Stimulated activated naive CD8-positive, alpha-beta T cell treated with anti-CD3 and anti-CD28 coated beads, Interleukin-15, amount 100 ng/mL, for 72 hours (primary cell): ENCODE results near the gene RREB1.
A peak's percentile ranks its signal among the peaks of the same experiment; 100 is the strongest.

Experiments
- ATAC-seq: fragments of 150-1000 bp; cut with Tn5 transposase; 2 replicates; pipeline ENCODE4 v1.10.0; 2021; ENCODE audit warnings: mild to moderate bottlenecking, moderate library complexity
- DNase-seq, 2 donors: peaks; one replicate each; pipeline ENCODE4 v3.0.0; 2021 to 2022
- H3K27ac Mint-ChIP-seq, 2 donors: one replicate each; pipeline ENCODE4 v1.8.0; 2022; ENCODE audit warnings: mild to moderate bottlenecking in 2 of 2, mixed read lengths in 2 of 2, moderate library complexity in 2 of 2
- H3K27me3 Mint-ChIP-seq: one replicate; pipeline ENCODE4 v1.8.0; 2022; ENCODE audit warnings: mixed read lengths
- H3K4me1 Mint-ChIP-seq: one replicate; pipeline ENCODE4 v1.8.0; 2022; ENCODE audit warnings: mild to moderate bottlenecking, mixed read lengths
- H3K4me3 Mint-ChIP-seq, 2 donors: one replicate each; pipeline ENCODE4 v1.8.0; 2022; ENCODE audit warnings: mild to moderate bottlenecking in 2 of 2, mixed read lengths in 2 of 2, moderate library complexity in 1 of 2
- H3K9me3 Mint-ChIP-seq, 2 donors: one replicate each; pipeline ENCODE4 v1.8.0; 2022; ENCODE audit warnings: mixed read lengths in 2 of 2

Gene RREB1

DNA sequence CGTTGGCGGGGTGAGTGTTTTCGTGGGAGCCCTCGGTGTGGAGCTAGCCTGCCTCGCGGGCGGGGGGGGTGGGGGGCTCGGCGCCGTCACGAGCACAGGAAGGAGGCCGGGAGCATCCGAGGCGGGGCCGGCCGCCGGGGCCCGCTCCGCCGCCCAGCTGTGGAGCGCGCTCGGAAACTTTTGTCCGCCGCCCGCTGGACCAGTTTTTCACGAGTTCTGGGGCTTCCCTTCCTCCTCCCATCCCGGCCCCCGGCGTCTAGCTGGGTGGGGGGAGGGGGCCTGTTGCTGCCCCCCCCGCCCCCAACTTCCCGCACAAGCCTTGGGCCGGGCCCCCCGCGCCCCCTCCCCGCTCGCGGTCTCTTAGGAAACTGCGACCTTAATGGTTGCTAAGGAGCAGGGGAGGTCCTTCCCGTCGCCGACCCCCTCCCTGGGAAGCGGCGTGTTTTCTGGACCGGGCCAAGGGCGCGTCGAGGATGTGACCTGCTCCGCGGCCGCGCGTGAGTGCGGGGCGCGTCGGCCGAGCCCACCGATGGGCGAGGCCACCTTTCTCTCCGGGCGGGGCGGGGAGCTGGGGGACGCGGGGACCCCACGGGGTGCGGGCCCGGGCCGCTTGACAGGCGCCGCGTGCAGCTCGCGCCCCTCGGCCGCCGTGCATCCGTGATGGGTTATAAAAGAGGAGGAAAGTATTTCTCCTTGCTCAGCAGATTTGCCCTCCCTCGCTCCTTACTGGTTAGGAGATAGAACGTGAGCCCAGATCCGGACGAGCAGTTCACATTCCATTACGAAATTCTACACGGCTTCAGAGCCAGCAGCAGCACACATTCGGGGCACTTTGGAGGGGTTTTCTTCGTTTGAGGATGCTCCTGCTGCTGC lies 1.4 kb downstream of the RREB1 start:
- Mint-ChIP-seq H3K27ac (peak overlapping the region; percentile 90 to 91), H3K4me3 (peak overlapping the region; percentile 89 to 92), H3K27me3 (no peaks in the 10 kb centered on the region), H3K4me1 (peaks cover 51% of the 10 kb centered on the region), H3K9me3 (no peaks in the 10 kb centered on the region)
- ATAC-seq, result peak; percentile 18
- peak in 1 of 2 donors; percentile 42 for DNase-seq

DNA sequence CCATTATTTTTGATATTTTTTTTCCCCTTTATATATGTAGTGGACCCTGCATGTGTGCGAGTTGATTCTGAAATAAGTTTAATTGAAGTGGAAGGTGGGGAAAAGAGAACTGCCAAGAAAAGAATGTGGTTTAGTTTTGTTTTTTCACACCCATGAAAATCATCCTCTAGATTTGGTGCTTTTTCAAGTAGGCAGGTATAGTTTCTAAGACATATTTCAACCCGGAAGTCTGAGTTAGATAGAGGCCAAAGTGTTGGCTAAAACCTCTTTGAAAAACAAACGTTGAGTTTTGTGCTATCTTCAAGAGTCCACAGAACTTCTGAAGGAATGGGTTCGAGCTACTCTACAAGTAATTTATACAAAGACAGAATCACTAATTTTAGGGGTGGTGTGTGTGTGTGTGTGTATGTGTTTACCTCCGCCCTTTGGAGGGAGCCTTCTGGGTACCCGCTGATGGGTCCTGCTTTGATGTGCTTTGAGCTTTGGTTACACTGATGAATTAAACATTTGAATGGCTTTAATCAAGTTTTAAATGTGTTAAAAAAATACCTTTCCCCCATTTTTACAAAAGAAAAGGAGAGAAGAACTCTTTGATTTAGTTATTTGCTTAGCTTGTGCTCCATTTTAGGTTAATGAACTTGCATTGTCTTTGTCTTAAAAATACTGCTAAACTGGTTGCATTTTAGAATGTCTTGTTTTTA lies 2.5 kb downstream of the RREB1 start:
- DNase-seq (no peak), ATAC-seq (no peak)
- Mint-ChIP-seq H3K9me3 (no peaks in the 10 kb centered on the region), H3K4me1 (peaks cover 61% of the 10 kb centered on the region), H3K27ac (peak overlapping the region; percentile 90 to 91), H3K4me3 (peak overlapping the region; percentile 89 to 92), H3K27me3 (no peaks in the 10 kb centered on the region)

DNA sequence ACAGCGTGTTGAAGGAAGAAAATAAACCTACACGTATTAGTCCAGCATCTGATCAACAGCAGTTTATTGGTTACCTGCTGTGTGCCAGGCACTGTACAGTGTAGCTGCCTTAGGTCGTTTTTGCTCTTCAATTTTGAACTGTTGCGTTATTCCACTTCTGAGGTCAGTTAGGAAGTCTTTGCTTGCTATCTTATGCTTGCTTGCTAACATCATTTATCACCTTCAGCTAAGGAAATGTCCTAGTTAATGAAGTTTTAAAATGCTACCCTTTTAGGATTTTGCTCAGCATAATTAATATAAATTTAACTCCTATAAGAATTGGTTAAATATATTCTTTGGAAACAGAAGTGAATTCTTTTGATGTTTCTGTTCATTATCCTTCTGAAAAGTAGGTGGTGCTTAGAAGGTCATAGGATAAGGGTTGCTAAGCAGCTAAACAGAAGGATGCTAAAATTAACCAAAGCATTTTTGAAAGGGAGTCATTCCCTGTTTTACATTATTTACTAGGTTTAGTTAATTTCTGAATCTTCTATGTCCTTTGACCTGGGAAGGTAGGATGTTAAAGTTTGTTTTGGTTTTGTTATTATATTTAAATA lies 3.4 kb downstream of the RREB1 start:
- H3K27ac Mint-ChIP-seq, result no peak overlapping the region
- DNase-seq (no peak), ATAC-seq (no peak)

DNA sequence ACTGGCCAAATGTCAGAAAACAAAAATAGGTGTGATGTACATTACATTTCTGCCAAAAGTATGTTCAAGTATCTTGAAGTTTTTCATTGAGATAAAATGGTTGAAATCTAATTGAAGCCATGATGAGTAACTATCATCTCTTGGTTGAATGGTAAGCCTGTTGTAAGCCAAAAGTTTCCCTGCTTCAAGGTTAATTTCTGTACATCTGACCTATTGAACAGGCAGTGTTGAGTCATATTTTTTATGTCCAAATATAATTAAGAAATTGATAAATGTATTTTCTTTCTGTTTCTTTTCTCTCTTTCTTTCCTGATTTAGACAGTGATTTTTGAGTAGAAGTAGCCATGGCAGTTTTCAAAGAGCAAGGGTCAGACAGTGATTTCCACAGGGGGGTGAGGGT lies 4.4 kb downstream of the RREB1 start:
- no peak overlapping the region for H3K27ac Mint-ChIP-seq

More for the DNA sequence above, 3.4 kb downstream of the RREB1 start:
- Mint-ChIP-seq H3K9me3 (no peaks in the 10 kb centered on the region), H3K4me1 (peaks cover 67% of the 10 kb centered on the region), H3K27me3 (no peaks in the 10 kb centered on the region), H3K4me3 (peak overlapping the region in 1 of 2 donors; percentile 89)

DNA sequence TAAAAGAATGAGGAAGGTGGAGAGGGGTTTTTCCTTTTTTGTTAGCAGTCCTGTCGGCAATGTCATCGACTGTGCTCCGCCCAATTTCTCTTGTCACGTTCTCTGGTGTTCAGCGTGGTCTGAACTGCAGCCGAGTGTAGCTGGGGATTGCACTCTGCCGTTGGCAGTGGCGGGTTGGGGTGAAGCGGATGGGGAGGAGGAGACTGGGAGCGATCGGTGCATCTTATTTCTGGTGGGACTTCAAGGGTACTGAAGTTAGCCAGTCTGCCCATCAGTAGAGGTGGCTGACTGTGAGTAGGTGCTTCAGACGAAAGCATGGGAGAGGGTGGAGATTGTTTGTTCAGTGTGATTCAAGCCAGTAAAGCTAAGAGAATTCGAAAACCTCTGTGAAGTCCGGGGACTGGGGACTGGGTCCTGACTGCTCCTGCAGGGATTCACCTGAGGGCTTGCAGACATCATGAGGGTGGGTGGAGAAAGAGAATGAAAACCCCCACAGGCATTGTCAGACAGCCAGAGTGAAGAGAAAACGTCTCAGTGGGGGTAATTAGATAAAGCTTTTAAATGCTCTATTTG lies 5.1 kb downstream of the RREB1 start:
- ATAC-seq, result peak; percentile 58
- Mint-ChIP-seq H3K9me3 (no peaks in the 10 kb centered on the region), H3K4me1 (peaks cover 68% of the 10 kb centered on the region)

More for the DNA sequence above, 4.4 kb downstream of the RREB1 start:
- DNase-seq, result no peak
- Mint-ChIP-seq H3K27me3 (no peaks in the 10 kb centered on the region), H3K9me3 (no peaks in the 10 kb centered on the region), H3K4me1 (peaks cover 68% of the 10 kb centered on the region), H3K4me3 (peak overlapping the region; percentile 78 to 79)
- ATAC-seq, result no peak

DNA sequence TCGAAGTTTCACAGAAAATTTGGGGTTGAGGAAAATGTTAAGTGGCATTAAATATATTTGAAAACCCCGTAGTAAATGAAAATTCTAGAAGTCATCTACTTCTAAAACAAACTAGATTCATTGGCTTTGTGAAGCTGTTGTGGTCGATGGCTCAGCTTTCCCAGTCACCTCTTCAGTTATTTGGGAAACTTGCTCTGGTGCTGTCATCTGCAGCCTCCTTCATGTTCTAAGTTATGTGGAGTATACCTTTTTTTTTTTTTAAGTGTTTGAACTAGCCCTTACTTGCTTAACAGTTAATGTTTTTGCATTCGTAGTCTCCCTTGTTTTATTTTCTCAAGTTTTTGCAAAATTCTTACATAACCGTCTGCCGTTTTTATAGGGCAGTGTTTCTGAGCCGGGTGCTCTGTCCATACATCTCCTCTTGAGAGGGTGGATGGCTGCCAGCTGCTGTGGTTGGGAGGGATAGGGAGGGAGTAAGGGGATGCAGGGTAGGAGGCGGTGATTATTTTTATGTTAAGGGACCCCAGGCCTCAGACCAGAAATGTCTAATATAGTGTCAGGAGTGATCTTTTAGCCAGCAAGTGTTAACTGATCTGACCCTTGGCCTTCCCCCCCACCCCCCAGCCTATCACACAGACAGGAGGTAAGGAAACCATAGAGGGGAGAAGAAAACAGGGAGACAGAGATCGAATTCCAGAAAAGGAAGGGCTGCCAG lies 7.1 kb downstream of the RREB1 start:
- Mint-ChIP-seq H3K4me3 (peak overlapping the region in 1 of 2 donors; percentile 65), H3K27ac (no peak overlapping the region), H3K4me1 (peaks cover 71% of the 10 kb centered on the region), H3K27me3 (no peaks in the 10 kb centered on the region), H3K9me3 (no peaks in the 10 kb centered on the region)
- ATAC-seq (no peak), DNase-seq (no peak)

More for the DNA sequence above, 5.1 kb downstream of the RREB1 start:
- H3K27me3 Mint-ChIP-seq, result no peaks in the 10 kb centered on the region
- peak overlapping the region; percentile 78 to 79 for H3K4me3 Mint-ChIP-seq
- peak overlapping the region in 1 of 2 donors; percentile 2 for H3K27ac Mint-ChIP-seq
- peak; percentile 27 to 45 for DNase-seq

DNA sequence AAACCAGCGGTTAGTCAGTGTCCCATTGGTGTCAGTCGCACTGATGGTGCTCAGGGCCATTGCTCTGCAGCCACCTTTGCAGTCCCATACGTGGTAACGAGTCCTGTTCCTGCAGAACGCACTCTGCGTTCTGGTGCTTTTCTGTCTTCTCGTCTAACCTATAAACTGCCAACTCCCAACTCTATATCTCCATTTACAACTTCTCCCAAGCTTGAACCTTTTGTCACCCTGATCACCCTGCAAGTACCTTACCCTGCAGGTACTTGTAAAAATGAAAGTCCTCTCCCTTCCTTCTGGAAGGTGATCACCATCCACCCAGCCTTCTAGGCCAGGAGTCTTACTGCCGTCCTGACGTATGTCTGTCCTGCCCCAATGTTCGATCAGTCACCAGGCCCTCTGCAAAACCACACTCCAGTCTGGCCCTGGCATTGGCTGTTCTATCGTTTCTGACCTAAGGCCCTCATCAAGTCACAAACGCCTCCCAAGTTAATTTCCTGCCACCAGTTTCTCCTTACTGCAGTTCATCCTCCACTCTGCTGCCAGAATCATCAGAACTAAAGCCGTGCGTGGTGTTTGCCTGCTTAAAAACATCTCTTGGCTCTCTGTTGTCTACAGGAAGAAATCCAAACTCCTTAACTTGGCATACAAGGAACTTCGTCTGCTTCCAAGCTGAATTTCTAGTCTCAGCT lies 7.9 kb downstream of the RREB1 start:
- no peak for DNase-seq
- peak overlapping the region; percentile 2 to 66 for H3K27ac Mint-ChIP-seq
- peaks cover 63% of the 10 kb centered on the region for H3K4me1 Mint-ChIP-seq

DNA sequence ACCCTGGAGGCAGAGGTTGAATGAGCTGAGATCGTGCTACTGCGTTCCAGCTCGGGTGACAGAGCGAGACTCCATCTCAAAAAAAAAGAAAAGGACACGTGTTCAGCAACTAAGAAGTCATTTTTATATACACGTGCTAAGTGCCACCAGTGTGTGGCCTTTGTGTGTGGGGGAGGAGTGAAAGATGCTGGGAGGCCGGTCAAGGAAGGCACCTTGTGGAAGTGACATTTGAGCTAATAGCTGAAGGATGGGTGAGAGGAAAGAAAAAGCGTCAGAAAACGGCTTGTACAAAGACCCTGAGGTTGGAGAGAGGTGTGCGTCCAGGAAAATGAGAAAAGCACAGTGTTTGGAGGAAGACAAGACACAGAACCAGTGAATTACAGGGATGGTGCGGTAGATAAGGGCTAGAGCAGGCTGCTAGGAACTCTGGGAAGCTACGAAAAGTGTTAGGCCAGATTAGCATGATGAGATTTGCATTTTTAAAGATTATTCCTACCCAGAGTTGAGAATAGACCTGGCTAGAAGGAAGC lies 11.6 kb downstream of the RREB1 start:
- H3K27me3 Mint-ChIP-seq, result no peaks in the 10 kb centered on the region
- no peak overlapping the region for H3K4me3 Mint-ChIP-seq
- H3K27ac Mint-ChIP-seq, result no peak overlapping the region
- DNase-seq, result no peak
- peaks cover 42% of the 10 kb centered on the region for H3K4me1 Mint-ChIP-seq
- H3K9me3 Mint-ChIP-seq, result no peaks in the 10 kb centered on the region
- no peak for ATAC-seq

More for the DNA sequence above, 7.9 kb downstream of the RREB1 start:
- no peaks in the 10 kb centered on the region for H3K27me3 Mint-ChIP-seq
- no peak for ATAC-seq
- H3K9me3 Mint-ChIP-seq, result no peaks in the 10 kb centered on the region
- H3K4me3 Mint-ChIP-seq, result peak overlapping the region; percentile 2 to 65

DNA sequence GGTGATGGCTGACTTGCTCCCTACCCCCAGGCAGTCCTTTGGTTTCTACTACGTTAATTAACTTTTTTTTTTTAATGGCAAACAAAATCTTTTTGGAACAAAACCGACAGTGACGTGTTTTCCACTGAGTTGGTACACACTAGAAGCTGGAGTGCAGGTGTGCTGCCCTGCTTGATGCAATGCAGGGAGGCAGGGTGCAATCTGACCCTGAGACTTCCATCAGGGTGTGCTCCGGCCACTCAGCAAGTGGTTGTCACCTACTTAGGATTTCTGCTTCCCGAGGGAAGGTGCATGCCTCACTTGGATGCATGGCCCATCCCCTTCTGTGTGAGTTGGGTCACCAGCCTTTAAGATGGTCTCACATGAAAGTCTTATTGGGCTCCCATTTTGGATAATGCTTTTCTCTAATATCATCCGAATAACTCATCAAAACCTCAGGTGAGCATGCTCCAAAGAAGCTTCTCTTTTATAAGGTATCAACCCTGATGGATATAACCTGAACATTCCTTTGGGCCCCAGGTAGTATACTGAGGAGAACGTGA lies 14.0 kb downstream of the RREB1 start:
- Mint-ChIP-seq H3K27ac (no peak overlapping the region), H3K9me3 (no peaks in the 10 kb centered on the region), H3K27me3 (no peaks in the 10 kb centered on the region), H3K4me1 (peaks cover 40% of the 10 kb centered on the region), H3K4me3 (no peak overlapping the region)
- DNase-seq (no peak), ATAC-seq (no peak)

DNA sequence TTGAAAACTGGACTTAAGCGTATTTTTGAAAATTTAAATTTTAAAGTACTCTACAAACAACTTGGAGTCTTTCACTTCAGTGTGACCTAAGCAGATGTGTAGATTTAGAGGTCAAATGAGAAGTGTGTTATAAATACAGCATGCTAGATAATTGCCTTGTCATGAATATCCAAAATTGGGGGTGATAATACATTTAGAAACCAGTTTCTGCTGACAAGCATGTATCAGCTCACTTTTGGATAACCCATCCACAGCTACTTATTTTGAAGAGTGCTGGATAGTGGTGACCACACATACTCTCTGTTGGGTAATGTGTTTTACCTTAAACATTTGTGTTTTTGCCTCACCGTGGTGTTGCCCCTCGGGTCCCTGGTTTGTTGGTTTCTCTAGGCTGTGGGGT lies 14.9 kb downstream of the RREB1 start:
- H3K4me3 Mint-ChIP-seq, result no peak overlapping the region
- H3K27me3 Mint-ChIP-seq, result no peaks in the 10 kb centered on the region

DNA sequence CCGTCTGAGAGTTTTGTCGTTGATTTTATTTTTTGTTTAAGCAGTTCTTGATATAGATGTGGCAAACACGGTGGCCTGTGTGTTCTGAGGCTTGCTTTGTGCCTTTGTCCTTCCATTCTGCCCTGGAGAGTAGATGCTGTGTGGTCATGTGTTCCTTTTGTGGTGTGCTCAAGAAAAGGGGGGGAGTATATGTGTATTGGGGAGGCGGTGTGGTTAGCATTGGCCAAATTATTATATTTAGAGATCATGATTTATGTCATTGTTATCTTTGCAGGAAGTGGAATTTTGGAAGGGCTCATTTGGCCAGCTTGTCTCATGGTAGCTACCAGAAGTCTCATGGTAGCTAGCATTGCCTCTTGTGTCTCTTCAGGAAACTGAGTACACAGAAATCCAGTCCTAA lies 16.4 kb downstream of the RREB1 start:
- H3K27ac Mint-ChIP-seq, result no peak overlapping the region
- no peaks in the 10 kb centered on the region for H3K27me3 Mint-ChIP-seq
- H3K4me1 Mint-ChIP-seq, result peaks cover 59% of the 10 kb centered on the region
- ATAC-seq, result no peak
- no peak overlapping the region for H3K4me3 Mint-ChIP-seq
- no peaks in the 10 kb centered on the region for H3K9me3 Mint-ChIP-seq
- DNase-seq, result no peak

More for the DNA sequence above, 14.9 kb downstream of the RREB1 start:
- no peak for DNase-seq
- Mint-ChIP-seq H3K4me1 (peaks cover 46% of the 10 kb centered on the region), H3K9me3 (no peaks in the 10 kb centered on the region), H3K27ac (no peak overlapping the region)
- ATAC-seq, result no peak

DNA sequence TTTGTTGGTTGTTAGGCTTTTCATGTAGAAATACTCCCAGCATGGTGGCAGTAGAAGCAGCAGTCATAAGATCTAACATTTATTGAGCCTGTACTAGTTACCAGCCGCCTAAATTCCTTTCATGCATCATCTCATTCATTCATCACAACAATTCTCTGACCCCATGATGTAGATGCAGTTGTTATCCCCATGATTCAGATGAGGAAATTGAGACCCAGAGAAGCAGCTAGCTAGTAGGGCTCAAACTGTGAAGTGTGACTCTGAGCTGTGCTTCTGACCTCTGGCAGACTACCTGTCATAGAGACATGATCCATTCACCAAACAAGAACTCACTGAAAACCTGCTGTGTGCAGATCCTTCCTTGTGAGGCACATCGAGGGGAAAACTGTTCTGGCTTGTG lies 16.9 kb downstream of the RREB1 start:
- Mint-ChIP-seq H3K27ac (no peak overlapping the region), H3K4me3 (no peak overlapping the region), H3K4me1 (peaks cover 59% of the 10 kb centered on the region), H3K27me3 (no peaks in the 10 kb centered on the region), H3K9me3 (no peaks in the 10 kb centered on the region)
- ATAC-seq (peak; percentile 41), DNase-seq (no peak)

DNA sequence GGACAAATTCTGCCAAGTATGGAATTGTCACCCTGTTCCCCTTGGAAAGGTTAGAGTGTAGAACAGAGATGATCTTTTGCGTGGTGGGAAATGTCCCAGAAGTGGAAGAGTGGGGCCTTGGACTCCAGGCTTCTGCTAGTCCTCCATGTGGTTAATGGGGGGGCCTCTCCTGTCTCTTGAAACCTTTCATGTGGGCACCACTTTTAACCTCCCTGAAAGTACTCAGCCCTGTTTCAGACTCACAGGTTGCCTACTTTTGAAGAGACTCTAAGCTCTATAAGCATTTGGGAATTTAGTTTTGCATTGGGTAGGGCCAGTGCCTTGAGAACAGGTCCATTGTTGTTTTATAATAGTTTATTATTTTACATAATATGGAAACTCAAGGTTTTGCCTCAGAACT lies 17.5 kb downstream of the RREB1 start:
- Mint-ChIP-seq H3K9me3 (no peaks in the 10 kb centered on the region), H3K4me1 (peaks cover 64% of the 10 kb centered on the region), H3K27ac (no peak overlapping the region), H3K27me3 (no peaks in the 10 kb centered on the region), H3K4me3 (peak overlapping the region in 1 of 2 donors; percentile 10)
- peak; percentile 41 for ATAC-seq
- no peak for DNase-seq

DNA sequence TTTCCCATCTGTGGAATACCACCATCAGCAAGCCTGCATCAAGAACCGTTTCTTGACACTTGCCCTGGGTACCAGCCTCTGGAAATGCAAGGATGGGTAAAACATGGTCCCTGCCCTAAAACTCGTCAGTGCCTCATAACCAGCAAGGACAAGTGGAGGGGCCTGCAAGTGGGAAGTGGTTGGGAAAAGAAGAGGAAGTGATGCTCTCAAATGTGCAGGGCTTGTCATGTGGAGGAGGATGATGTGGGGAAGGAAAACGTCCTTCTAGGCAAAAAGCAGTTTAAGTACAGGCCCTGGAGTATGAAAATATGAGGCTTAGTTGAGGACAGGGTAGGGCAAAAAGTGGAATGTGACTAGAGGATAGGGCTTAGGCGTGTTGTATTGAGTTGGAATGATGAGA lies 19.0 kb downstream of the RREB1 start:
- H3K9me3 Mint-ChIP-seq, result no peaks in the 10 kb centered on the region
- no peaks in the 10 kb centered on the region for H3K27me3 Mint-ChIP-seq
- DNase-seq (no peak), ATAC-seq (no peak)
- no peak overlapping the region for H3K4me3 Mint-ChIP-seq
- H3K4me1 Mint-ChIP-seq, result peaks cover 73% of the 10 kb centered on the region
- H3K27ac Mint-ChIP-seq, result no peak overlapping the region
